ENCODE data around the gene CD2.

Gene CD2

GRCh38 chr1:116713474-116713873 lies 40.8 kb upstream of the CD2 start:
- WGBS, result 95% methylated on average over 3 of the region's 3 CpGs
- H3K27ac ChIP-seq (ENCODE audit: low read length, poor library complexity, severe bottlenecking), result no peak overlapping the region

GRCh38 chr1:116716391-116716790 lies 37.8 kb upstream of the CD2 start:
- H3K79me1 ChIP-seq (replicated peaks; ENCODE audit: low read length, poor library complexity, severe bottlenecking), result no peaks in the 10 kb centered on the region
- no peak for DNase-seq
- no peak overlapping the region for H2BK5ac ChIP-seq (ENCODE audit: low read depth, low read length, poor library complexity, severe bottlenecking)
- H2AK5ac ChIP-seq (ENCODE audit: low read length, severe bottlenecking), result no peak overlapping the region
- no peak overlapping the region for H3K4me3 ChIP-seq (ENCODE audit: insufficient read depth in 1 of 2, low read depth in 1 of 2, low read length in 2 of 2)
- H2AFZ ChIP-seq (ENCODE audit: low read depth, low read length), result no peak overlapping the region
- no peak overlapping the region for H3K23ac ChIP-seq (ENCODE audit: low read length in 2 of 2)
- H3K18ac ChIP-seq (ENCODE audit: low read depth in 1 of 2, low read length in 2 of 2), result no peak overlapping the region
- H3K27me3 ChIP-seq (ENCODE audit: control insufficient read depth in 1 of 2, insufficient read depth in 1 of 2, low read length in 2 of 2), result peaks cover 0 to 18% of the 10 kb centered on the region in 2 experiments
- H4K91ac ChIP-seq (ENCODE audit: low read length), result no peak overlapping the region
- H2BK12ac ChIP-seq (ENCODE audit: low read length in 2 of 2), result no peak overlapping the region
- H3K4ac ChIP-seq (ENCODE audit: low read depth in 1 of 2, low read length in 2 of 2), result no peak overlapping the region
- H2BK15ac ChIP-seq (ENCODE audit: low read depth, poor library complexity, severe bottlenecking), result no peak overlapping the region
- H3K9ac ChIP-seq (ENCODE audit: low read length), result no peak overlapping the region
- H3K14ac ChIP-seq (ENCODE audit: low read length in 2 of 2), result no peak overlapping the region
- H3K9me3 ChIP-seq (ENCODE audit: control insufficient read depth, low read length), result peaks cover 4% of the 10 kb centered on the region
- no peak overlapping the region for H2BK120ac ChIP-seq (ENCODE audit: low read depth, low read length)
- no peaks in the 10 kb centered on the region for H3K4me1 ChIP-seq (ENCODE audit: control insufficient read depth, insufficient read depth, low read depth, low read length)
- no peaks in the 10 kb centered on the region for H3K36me3 ChIP-seq (ENCODE audit: control insufficient read depth in 1 of 2, insufficient read depth in 2 of 2, low read depth in 1 of 2, low read length in 2 of 2)
- H3K27ac ChIP-seq (ENCODE audit: low read length, poor library complexity, severe bottlenecking), result no peak overlapping the region
- WGBS, result 94% methylated on average over 3 of the region's 3 CpGs
- H3K4me2 ChIP-seq (ENCODE audit: low read length, poor library complexity, severe bottlenecking), result no peak overlapping the region
- H4K8ac ChIP-seq (ENCODE audit: low read length), result no peak overlapping the region

More at GRCh38 chr1:116713474-116713873, 40.8 kb upstream of the CD2 start:
- no peak overlapping the region for H2BK12ac ChIP-seq (ENCODE audit: low read length in 2 of 2)
- no peak overlapping the region for H2BK120ac ChIP-seq (ENCODE audit: low read depth, low read length)
- H3K36me3 ChIP-seq (ENCODE audit: control insufficient read depth in 1 of 2, insufficient read depth in 2 of 2, low read depth in 1 of 2, low read length in 2 of 2), result no peaks in the 10 kb centered on the region
- H3K4me3 ChIP-seq (ENCODE audit: insufficient read depth in 1 of 2, low read depth in 1 of 2, low read length in 2 of 2), result no peak overlapping the region
- no peak overlapping the region for H3K9ac ChIP-seq (ENCODE audit: low read length)
- peaks cover 3% of the 10 kb centered on the region for H3K4me1 ChIP-seq (ENCODE audit: control insufficient read depth, insufficient read depth, low read depth, low read length)
- H4K91ac ChIP-seq (ENCODE audit: low read length), result no peak overlapping the region
- no peak overlapping the region for H3K4ac ChIP-seq (ENCODE audit: low read depth in 1 of 2, low read length in 2 of 2)
- no peak overlapping the region for H2BK5ac ChIP-seq (ENCODE audit: low read depth, low read length, poor library complexity, severe bottlenecking)
- H3K14ac ChIP-seq (ENCODE audit: low read length in 2 of 2), result peak overlapping the region in 1 of 2 experiments; percentile 26
- peak overlapping the region; percentile 29 for H2AFZ ChIP-seq (ENCODE audit: low read depth, low read length)
- peaks cover 4% of the 10 kb centered on the region for H3K9me3 ChIP-seq (ENCODE audit: control insufficient read depth, low read length)
- no peak overlapping the region for H2BK15ac ChIP-seq (ENCODE audit: low read depth, poor library complexity, severe bottlenecking)
- H3K23ac ChIP-seq (ENCODE audit: low read length in 2 of 2), result no peak overlapping the region
- H3K79me1 ChIP-seq (replicated peaks; ENCODE audit: low read length, poor library complexity, severe bottlenecking), result no peaks in the 10 kb centered on the region
- no peak overlapping the region for H3K18ac ChIP-seq (ENCODE audit: low read depth in 1 of 2, low read length in 2 of 2)
- H3K4me2 ChIP-seq (ENCODE audit: low read length, poor library complexity, severe bottlenecking), result no peak overlapping the region
- H2AK5ac ChIP-seq (ENCODE audit: low read length, severe bottlenecking), result no peak overlapping the region
- peaks cover 0 to 39% of the 10 kb centered on the region in 2 experiments for H3K27me3 ChIP-seq (ENCODE audit: control insufficient read depth in 1 of 2, insufficient read depth in 1 of 2, low read length in 2 of 2)
- no peak overlapping the region for H4K8ac ChIP-seq (ENCODE audit: low read length)
- no peak for DNase-seq

- Histone ChIP-seq H3K14ac (ENCODE audit: low read length in 2 of 2) (no peak overlapping the region), H3K4me3 (ENCODE audit: insufficient read depth in 1 of 2, low read depth in 1 of 2, low read length in 2 of 2) (no peak overlapping the region), H3K9ac (ENCODE audit: low read length) (no peak overlapping the region), H2AK5ac (ENCODE audit: low read length, severe bottlenecking) (no peak overlapping the region), H4K8ac (ENCODE audit: low read length) (no peak overlapping the region), H2BK12ac (ENCODE audit: low read length in 2 of 2) (no peak overlapping the region), H3K9me3 (ENCODE audit: control insufficient read depth, low read length) (peaks cover 4% of the 10 kb centered on the region), H3K27me3 (ENCODE audit: control insufficient read depth in 1 of 2, insufficient read depth in 1 of 2, low read length in 2 of 2) (peaks cover 0 to 15% of the 10 kb centered on the region in 2 experiments), H2AFZ (ENCODE audit: low read depth, low read length) (no peak overlapping the region), H3K4ac (ENCODE audit: low read depth in 1 of 2, low read length in 2 of 2) (no peak overlapping the region), H4K91ac (ENCODE audit: low read length) (no peak overlapping the region), H2BK120ac (ENCODE audit: low read depth, low read length) (no peak overlapping the region), H3K18ac (ENCODE audit: low read depth in 1 of 2, low read length in 2 of 2) (no peak overlapping the region), H3K36me3 (ENCODE audit: control insufficient read depth in 1 of 2, insufficient read depth in 2 of 2, low read depth in 1 of 2, low read length in 2 of 2) (no peaks in the 10 kb centered on the region), H3K4me1 (ENCODE audit: control insufficient read depth, insufficient read depth, low read depth, low read length) (no peaks in the 10 kb centered on the region), H3K79me1 (replicated peaks; ENCODE audit: low read length, poor library complexity, severe bottlenecking) (no peaks in the 10 kb centered on the region), H2BK15ac (ENCODE audit: low read depth, poor library complexity, severe bottlenecking) (no peak overlapping the region), H2BK5ac (ENCODE audit: low read depth, low read length, poor library complexity, severe bottlenecking) (no peak overlapping the region), H3K4me2 (ENCODE audit: low read length, poor library complexity, severe bottlenecking) (no peak overlapping the region), H3K23ac (ENCODE audit: low read length in 2 of 2) (no peak overlapping the region), H3K27ac (ENCODE audit: low read length, poor library complexity, severe bottlenecking) (no peak overlapping the region)
- 87% methylated on average over 3 of the region's 3 CpGs for WGBS
- DNase-seq, result no peak
Measured at GRCh38 chr1:116717318-116717717, 36.9 kb upstream of the CD2 start.

GRCh38 chr1:116720364-116721038 lies 33.7 kb upstream of the CD2 start:
- whole genome bisulfite sequencing, result 85% methylated on average over 4 of the region's 4 CpGs
- no peak overlapping the region for H2BK120ac ChIP-seq (ENCODE audit: low read depth, low read length)
- no peaks in the 10 kb centered on the region for H3K4me1 ChIP-seq (ENCODE audit: control insufficient read depth, insufficient read depth, low read depth, low read length)
- no peak overlapping the region for H3K18ac ChIP-seq (ENCODE audit: low read depth in 1 of 2, low read length in 2 of 2)
- peaks cover 0 to 3% of the 10 kb centered on the region in 2 experiments for H3K27me3 ChIP-seq (ENCODE audit: control insufficient read depth in 1 of 2, insufficient read depth in 1 of 2, low read length in 2 of 2)
- H3K4ac ChIP-seq (ENCODE audit: low read depth in 1 of 2, low read length in 2 of 2), result no peak overlapping the region
- no peak overlapping the region for H2BK5ac ChIP-seq (ENCODE audit: low read depth, low read length, poor library complexity, severe bottlenecking)
- no peak overlapping the region for H3K4me2 ChIP-seq (ENCODE audit: low read length, poor library complexity, severe bottlenecking)
- no peak overlapping the region for H2BK12ac ChIP-seq (ENCODE audit: low read length in 2 of 2)
- H3K23ac ChIP-seq (ENCODE audit: low read length in 2 of 2), result no peak overlapping the region
- H4K8ac ChIP-seq (ENCODE audit: low read length), result no peak overlapping the region
- H2AK5ac ChIP-seq (ENCODE audit: low read length, severe bottlenecking), result no peak overlapping the region
- no peak overlapping the region for H4K91ac ChIP-seq (ENCODE audit: low read length)
- no peaks in the 10 kb centered on the region for H3K36me3 ChIP-seq (ENCODE audit: control insufficient read depth in 1 of 2, insufficient read depth in 2 of 2, low read depth in 1 of 2, low read length in 2 of 2)
- H2BK15ac ChIP-seq (ENCODE audit: low read depth, poor library complexity, severe bottlenecking), result no peak overlapping the region
- peaks cover 4% of the 10 kb centered on the region for H3K9me3 ChIP-seq (ENCODE audit: control insufficient read depth, low read length)
- no peak overlapping the region for H3K9ac ChIP-seq (ENCODE audit: low read length)
- H3K27ac ChIP-seq (ENCODE audit: low read length, poor library complexity, severe bottlenecking), result no peak overlapping the region
- H3K79me1 ChIP-seq (replicated peaks; ENCODE audit: low read length, poor library complexity, severe bottlenecking), result no peaks in the 10 kb centered on the region
- no peak overlapping the region for H3K4me3 ChIP-seq (ENCODE audit: insufficient read depth in 1 of 2, low read depth in 1 of 2, low read length in 2 of 2)
- H2AFZ ChIP-seq (ENCODE audit: low read depth, low read length), result no peak overlapping the region
- no peak overlapping the region for H3K14ac ChIP-seq (ENCODE audit: low read length in 2 of 2)
- no peak for DNase-seq

Measured in mesenchymal stem cell (in vitro differentiated cells and primary cell).